Breast epithelium (tissue), 4 donors: Measurements from ENCODE around the gene TLE2. TPM values are rescaled to one million over a fixed set of nuclear protein-coding genes. Genes with fewer than 3 reads are reported as not detected.

Experiments
- DNase-seq, 2 donors: peaks; one replicate each; pipeline ENCODE4 v3.0.0-alpha.2; 2019; ENCODE audit warnings: low spot score in 2 of 2
- H3K27ac ChIP-seq, 2 donors: fragments of 200-600 bp; sonication (generic) in 1 of 2; one replicate each; pipeline ENCODE4 v1.5.1; 2016 to 2019; ENCODE audit warnings: mild to moderate bottlenecking in 1 of 2
- H3K27me3 ChIP-seq, 2 donors: fragments of 200-600 bp; sonication (generic) in 1 of 2; one replicate each; pipeline versions ENCODE4 v1.5.1 to v1.6.0; 2017 to 2019; ENCODE audit warnings: control low read depth in 1 of 2, mild to moderate bottlenecking in 1 of 2
- H3K36me3 ChIP-seq: fragments of 200-600 bp; one replicate; pipeline ENCODE4 v1.5.1; 2019
- H3K4me1 ChIP-seq, 2 donors: fragments of 200-600 bp; sonication (generic); one replicate each; pipeline ENCODE4 v1.5.1; 2016 to 2019; ENCODE audit warnings: control low read depth in 1 of 2
- H3K4me3 ChIP-seq, 3 donors: fragments of 200-600 bp; sonication (generic); 1 replicate in 2 of 3; 2 replicates in 1 of 3; pipeline ENCODE4 v1.5.1; 2016 to 2019; ENCODE audit warnings: mild to moderate bottlenecking in 3 of 3, moderate library complexity in 2 of 3
- H3K9me3 ChIP-seq, 2 donors: fragments of 200-600 bp; sonication (generic) in 1 of 2; one replicate each; pipeline ENCODE4 v1.5.1; 2016 to 2019; ENCODE audit warnings: control low read depth in 1 of 2
- POLR2A ChIP-seq: fragments of 450-650 bp; IDR thresholded peaks from one replicate; pipeline ENCODE4 v1.6.1; 2016; ENCODE audit warnings: antibody characterized with exemption, mild to moderate bottlenecking, moderate library complexity
- POLR2AphosphoS5 ChIP-seq, 3 donors: sonication (generic); formaldehyde crosslinking; IDR thresholded peaks; one replicate each; pipeline ENCODE4 v1.6.1; 2017; ENCODE audit warnings: antibody characterized with exemption in 3 of 3
- intact Hi-C: fragments of 100-400 bp; cut with DNase I; formaldehyde crosslinking; loops from one replicate; pipeline ENCODE4 v1.15.1; 2023; ENCODE audit warnings: low total_unique reads
- total RNA-seq, 3 donors: library from RNA; depleted of rRNA; stranded (reverse); fragments of >200 nt; gene quantifications; one replicate each; pipeline ENCODE4 v1.1.0, GENCODE V29; 2016
- TF ChIP-seq, protein P1 (sequence below), 3 donors: fragments of 450-650 bp; IDR thresholded peaks; one replicate each; pipeline ENCODE4 v1.5.1; 2016 to 2017; ENCODE audit warnings: antibody characterized with exemption in 3 of 3, mild to moderate bottlenecking in 3 of 3, moderate library complexity in 3 of 3

TLE2 gene
- total RNA-seq, 3 donors from 2014 or later = 25.3 to 65.6 (median 35.1) TPM

DNA sequence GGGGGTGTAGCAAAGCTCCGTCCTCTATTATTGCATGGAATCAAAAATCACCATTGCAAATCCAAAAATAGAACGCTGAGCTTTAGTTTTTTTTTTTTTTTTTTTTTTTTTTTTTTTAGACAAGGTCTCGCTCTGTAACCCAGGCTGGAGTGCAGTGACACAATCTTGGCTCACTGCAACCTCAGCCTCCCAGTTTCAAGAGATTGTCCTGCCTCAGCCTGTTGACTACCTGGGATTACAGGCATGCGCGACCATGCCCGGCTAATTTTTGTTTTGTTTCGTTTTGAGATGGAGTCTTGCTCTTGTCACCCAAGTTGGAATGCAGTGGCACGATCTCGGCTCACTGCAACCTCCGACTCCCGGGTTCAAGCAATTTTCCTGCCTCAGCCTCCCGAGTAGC is 69.0 kb downstream of the TLE2 start:
- TF ChIP-seq POLR2AphosphoS5 (IDR thresholded peaks at IDR 0.05) (no peak), POLR2A (no peak)
- TF ChIP-seq, protein P1, sequence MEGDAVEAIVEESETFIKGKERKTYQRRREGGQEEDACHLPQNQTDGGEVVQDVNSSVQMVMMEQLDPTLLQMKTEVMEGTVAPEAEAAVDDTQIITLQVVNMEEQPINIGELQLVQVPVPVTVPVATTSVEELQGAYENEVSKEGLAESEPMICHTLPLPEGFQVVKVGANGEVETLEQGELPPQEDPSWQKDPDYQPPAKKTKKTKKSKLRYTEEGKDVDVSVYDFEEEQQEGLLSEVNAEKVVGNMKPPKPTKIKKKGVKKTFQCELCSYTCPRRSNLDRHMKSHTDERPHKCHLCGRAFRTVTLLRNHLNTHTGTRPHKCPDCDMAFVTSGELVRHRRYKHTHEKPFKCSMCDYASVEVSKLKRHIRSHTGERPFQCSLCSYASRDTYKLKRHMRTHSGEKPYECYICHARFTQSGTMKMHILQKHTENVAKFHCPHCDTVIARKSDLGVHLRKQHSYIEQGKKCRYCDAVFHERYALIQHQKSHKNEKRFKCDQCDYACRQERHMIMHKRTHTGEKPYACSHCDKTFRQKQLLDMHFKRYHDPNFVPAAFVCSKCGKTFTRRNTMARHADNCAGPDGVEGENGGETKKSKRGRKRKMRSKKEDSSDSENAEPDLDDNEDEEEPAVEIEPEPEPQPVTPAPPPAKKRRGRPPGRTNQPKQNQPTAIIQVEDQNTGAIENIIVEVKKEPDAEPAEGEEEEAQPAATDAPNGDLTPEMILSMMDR (IDR thresholded peaks at IDR 0.05) = no peak
- intact Hi-C loops = no loop called here
- Histone ChIP-seq H3K27ac (no peak overlapping the region), H3K27me3 (no peaks in the 10 kb centered on the region), H3K4me1 (no peaks in the 10 kb centered on the region), H3K36me3 (no peaks in the 10 kb centered on the region), H3K4me3 (no peak overlapping the region), H3K9me3 (no peaks in the 10 kb centered on the region)
- DNase-seq = no peak

DNA sequence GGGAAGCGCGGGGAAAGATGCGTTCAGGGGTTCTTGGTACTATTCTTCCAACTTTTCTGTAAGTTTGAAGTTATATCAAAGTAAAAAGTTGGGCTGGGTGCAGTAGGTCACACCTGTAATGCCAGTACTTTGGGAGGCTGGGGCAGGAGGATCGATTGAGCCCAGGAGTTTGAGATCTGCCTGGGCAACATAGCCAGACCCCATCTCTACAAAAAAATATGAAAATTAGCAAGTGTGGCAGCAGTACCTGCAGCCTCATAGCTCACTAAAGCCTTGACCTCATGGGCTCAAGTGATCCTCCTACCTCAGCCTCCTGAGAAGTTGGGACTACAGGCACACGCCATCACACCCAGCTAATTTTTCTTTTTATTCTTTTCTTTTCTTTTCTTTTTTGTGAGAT is 71.9 kb downstream of the TLE2 start:
- H3K36me3 ChIP-seq = no peaks in the 10 kb centered on the region
- H3K9me3 ChIP-seq = no peaks in the 10 kb centered on the region
- H3K4me3 ChIP-seq = no peak overlapping the region
- no peak for DNase-seq
- H3K27me3 ChIP-seq = no peaks in the 10 kb centered on the region
- intact Hi-C loops = no loop called here
- H3K4me1 ChIP-seq = peaks cover 0 to 4% of the 10 kb centered on the region in 2 donors
- H3K27ac ChIP-seq = no peak overlapping the region
- TF ChIP-seq POLR2AphosphoS5 (IDR thresholded peaks at IDR 0.05) (no peak), POLR2A (no peak)
- TF ChIP-seq, protein P1 (IDR thresholded peaks at IDR 0.05) = no peak

DNA sequence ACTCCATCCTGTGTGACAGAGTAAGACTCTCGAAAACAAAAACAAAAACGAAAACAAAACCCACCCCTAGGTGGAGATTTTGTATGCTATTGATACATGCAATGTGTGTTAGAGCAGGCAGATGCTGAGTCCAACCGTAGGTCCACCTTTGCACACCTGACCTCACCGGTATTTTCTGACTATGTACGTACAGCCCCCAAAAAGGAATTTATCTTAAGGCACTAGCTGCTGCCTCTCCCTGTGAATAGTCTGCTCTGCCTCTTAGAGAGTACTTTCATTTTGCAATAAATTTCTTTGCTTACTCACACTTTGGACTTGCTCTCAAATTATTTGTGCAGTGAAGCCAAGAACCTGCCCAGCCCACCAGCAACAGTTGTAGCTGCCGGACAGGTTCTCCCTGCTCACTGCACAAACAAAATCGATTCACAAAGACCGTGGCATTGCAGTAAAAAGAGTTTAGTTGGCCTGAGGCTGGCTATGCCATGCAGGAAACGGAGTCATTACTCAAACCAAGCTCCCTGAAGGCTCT is 76.1 kb downstream of the TLE2 start:
- DNase-seq = peak; percentile 74 to 83
- peak overlapping the region; percentile 91 to 92 for H3K27ac ChIP-seq
- peak overlapping the region in 2 of 3 donors; percentile 47 to 59 for H3K4me3 ChIP-seq
- no peaks in the 10 kb centered on the region for H3K9me3 ChIP-seq
- H3K4me1 ChIP-seq = peaks cover 4 to 8% of the 10 kb centered on the region in 2 donors
- no peaks in the 10 kb centered on the region for H3K27me3 ChIP-seq
- intact Hi-C loops = no loop called here
- H3K36me3 ChIP-seq = no peaks in the 10 kb centered on the region
- TF ChIP-seq POLR2A (no peak), POLR2AphosphoS5 (IDR thresholded peaks at IDR 0.05) (peak; percentile 22 to 70 (median 32))
- TF ChIP-seq, protein P1 (IDR thresholded peaks at IDR 0.05) = peak; percentile 23 to 36 (median 32)

DNA sequence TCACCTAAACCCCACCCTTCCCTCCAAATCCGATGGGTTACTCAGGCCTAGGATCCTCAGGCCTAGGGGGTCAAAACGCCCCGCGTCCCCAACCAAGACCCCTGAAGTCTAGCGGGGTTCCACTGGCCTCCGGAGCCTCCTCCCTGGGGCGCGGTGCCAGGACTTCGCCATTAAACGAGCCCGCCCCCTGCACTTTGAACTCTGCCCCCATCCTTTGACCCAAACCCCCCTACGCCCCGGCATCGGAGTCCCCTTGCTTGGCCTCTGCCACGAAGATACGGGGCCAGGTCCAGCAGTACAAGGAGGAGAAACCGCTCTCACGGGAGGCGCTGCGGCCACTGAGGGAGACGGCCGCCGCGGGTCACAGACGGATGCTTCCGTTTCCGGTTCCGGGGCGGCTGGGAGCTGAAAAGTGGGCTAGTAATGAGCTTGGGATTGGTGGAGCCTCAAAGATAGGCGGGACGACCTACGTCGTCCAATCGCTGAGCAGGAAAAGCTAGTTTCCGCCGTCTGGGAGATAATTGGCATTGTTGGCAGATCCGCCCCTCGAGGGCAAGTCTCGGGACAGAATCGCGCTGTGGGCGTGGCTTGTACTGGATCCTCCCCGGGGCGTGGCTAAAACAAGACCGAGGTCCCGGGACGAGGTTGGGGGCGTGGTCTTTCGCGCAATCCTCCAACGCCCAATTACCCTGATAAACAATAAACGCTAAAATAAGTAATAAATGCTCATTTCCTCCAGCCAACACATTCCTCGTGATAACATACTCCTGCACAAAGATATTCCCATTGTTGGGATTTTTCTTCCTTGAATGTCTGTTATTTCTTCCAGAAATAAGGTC is 78.6 kb downstream of the TLE2 start:
- peak overlapping the region; percentile 94 to 99 for H3K27ac ChIP-seq
- H3K4me3 ChIP-seq = peak overlapping the region; percentile 63 to 79 (median 73)
- TF ChIP-seq, protein P1 (IDR thresholded peaks at IDR 0.05) = peak in 1 of 3 donors; percentile 39
- TF ChIP-seq POLR2AphosphoS5 (IDR thresholded peaks at IDR 0.05) = peak; percentile 98 to 99 (median 99)
- TF ChIP-seq POLR2A = peak; percentile 96
- peaks cover 4 to 8% of the 10 kb centered on the region in 2 donors for H3K4me1 ChIP-seq
- H3K36me3 ChIP-seq = no peaks in the 10 kb centered on the region
- DNase-seq = peak; percentile 100
- no peaks in the 10 kb centered on the region for H3K27me3 ChIP-seq
- no peaks in the 10 kb centered on the region for H3K9me3 ChIP-seq
- intact Hi-C loops = no loop called here

DNA sequence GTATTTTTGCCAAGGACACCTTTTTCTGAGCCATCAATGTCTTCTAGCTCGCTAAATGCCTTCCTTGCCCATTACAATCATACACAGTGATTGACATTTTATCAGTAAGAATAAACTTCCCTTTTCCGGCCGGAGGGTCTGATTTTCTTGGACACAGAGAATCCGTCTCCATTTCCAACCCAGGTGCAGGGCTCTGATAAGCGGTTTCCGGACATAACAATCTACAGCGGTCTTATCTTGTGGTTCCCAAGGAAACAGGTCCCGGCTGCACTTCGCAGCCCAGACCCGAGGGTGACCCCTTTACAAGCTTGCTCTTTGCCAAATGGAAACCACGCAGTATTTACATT is 79.2 kb downstream of the TLE2 start:
- H3K27ac ChIP-seq = peak overlapping the region; percentile 94 to 99
- H3K27me3 ChIP-seq = no peaks in the 10 kb centered on the region
- peak overlapping the region; percentile 63 to 79 (median 73) for H3K4me3 ChIP-seq
- intact Hi-C loops = no loop called here
- DNase-seq = no peak
- TF ChIP-seq, protein P1 (IDR thresholded peaks at IDR 0.05) = no peak
- TF ChIP-seq POLR2AphosphoS5 (IDR thresholded peaks at IDR 0.05) (no peak), POLR2A (no peak)
- H3K36me3 ChIP-seq = no peaks in the 10 kb centered on the region
- H3K9me3 ChIP-seq = no peaks in the 10 kb centered on the region
- H3K4me1 ChIP-seq = peaks cover 4 to 8% of the 10 kb centered on the region in 2 donors
